BJ (cell line): Measurements from ENCODE around the gene ZNF282. TPM values are rescaled to one million over a fixed set of nuclear protein-coding genes. Genes with fewer than 3 reads are reported as not detected.

Source experiments
- CTCF ChIA-PET: fragments of 350-600 bp; formaldehyde crosslinking; extraction: SDS; loops from one replicate; lab custom pipeline; 2021; ENCODE audit warnings: antibody characterized with exemption, inconsistent platforms; lab: Yijun Ruan, JAX
- POLR2A ChIA-PET: fragments of 300-600 bp; sonication (Branson Sonifier 250); formaldehyde crosslinking; extraction: SDS; loops from one replicate; lab custom pipeline; 2021; ENCODE audit warnings: antibody characterized with exemption; lab: Charles Lee
- DNase-seq: peaks from one replicate; pipeline ENCODE4 v3.0.0-alpha.2; 2011; ENCODE audit warnings: low read depth
- H3K27me3 ChIP-seq: 2 replicates; pipeline ENCODE4 v1.6.0; 2011; ENCODE audit warnings: low read length; ENCODE audit not compliant: control insufficient read depth, insufficient read depth
- H3K36me3 ChIP-seq: 2 replicates; pipeline ENCODE4 v1.5.1; 2011; ENCODE audit warnings: low read length; ENCODE audit not compliant: control insufficient read depth, insufficient read depth
- H3K4me3 ChIP-seq: 2 replicates; pipeline ENCODE4 v1.5.1; 2011; ENCODE audit warnings: low read depth, mild to moderate bottlenecking, control low read depth, low read length
- CTCF ChIP-seq: IDR thresholded peaks from 2 replicates; pipeline ENCODE4 v1.5.1; 2011; ENCODE audit warnings: low read depth, mild to moderate bottlenecking, control low read depth, inconsistent platforms, low read length, moderate library complexity; ENCODE audit not compliant: insufficient read depth
- polyA plus RNA-seq: library from polyadenylated mRNA; depleted of rRNA; stranded (reverse); fragments of >200 nt; gene quantifications from 2 replicates; pipeline ENCODE4 v1.2.3, GENCODE V29; 2011

The ZNF282 gene
- polyA plus RNA-seq, 1 experiment = 15.2 TPM

GRCh38 chr7:149191851-149192250, 3.5 kb upstream of the ZNF282 start:
- POLR2A ChIA-PET = no interaction called here
- no peak overlapping the region for H3K4me3 ChIP-seq
- H3K36me3 ChIP-seq = no peaks in the 10 kb centered on the region
- CTCF ChIA-PET = interaction anchor here (0.6 kb wide), 1 partner anchor 27 kb away, joined by 3 read pairs; no protein-coding TSS in a partner anchor
- DNase-seq = no peak
- H3K27me3 ChIP-seq = no peaks in the 10 kb centered on the region
- TF ChIP-seq CTCF = no peak

- CTCF ChIA-PET = interaction anchor here (0.7 to 2.0 kb wide), 7 partner anchors 10 to 430 kb away, joined by 3 to 12 read pairs (median 5); partner anchors contain the start of gene ZNF212
- TF ChIP-seq CTCF = no peak
- no peaks in the 10 kb centered on the region for H3K27me3 ChIP-seq
Measured at GRCh38 chr7:149194799-149195179, 557 bp upstream of the ZNF282 start.

GRCh38 chr7:149196151-149196704, 882 bp downstream of the ZNF282 start:
- POLR2A ChIA-PET = no interaction called here
- DNase-seq = no peak
- no peaks in the 10 kb centered on the region for H3K27me3 ChIP-seq
- no peak for TF ChIP-seq CTCF
- H3K4me3 ChIP-seq = peak overlapping the region; percentile 84
- CTCF ChIA-PET = interaction anchor here (1.2 to 2.0 kb wide), 6 partner anchors 8 to 429 kb away, joined by 3 to 12 read pairs (median 5); partner anchors contain the start of gene ZNF783
- peaks cover 11% of the 10 kb centered on the region for H3K36me3 ChIP-seq

More at GRCh38 chr7:149194799-149195179, 557 bp upstream of the ZNF282 start:
- Histone ChIP-seq H3K36me3 (peaks cover 7% of the 10 kb centered on the region), H3K4me3 (peak overlapping the region; percentile 84)
- DNase-seq = no peak
- POLR2A ChIA-PET = interaction anchor here (0.5 kb wide), 1 partner anchor 95 kb away, joined by 6 read pairs; no protein-coding TSS in a partner anchor

- ChIA-PET POLR2A (no interaction called here), CTCF (interaction anchor here (1.6 to 2.0 kb wide), 3 partner anchors 8 to 71 kb away, joined by 3 to 12 read pairs (median 5); partner anchors contain the start of gene ZNF783)
- DNase-seq = no peak
Measured at GRCh38 chr7:149196705-149197171, 1.4 kb downstream of the ZNF282 start.

More at GRCh38 chr7:149196705-149197171, 1.4 kb downstream of the ZNF282 start:
- no peak for TF ChIP-seq CTCF
- H3K36me3 ChIP-seq = peaks cover 13% of the 10 kb centered on the region
- H3K4me3 ChIP-seq = peak overlapping the region; percentile 84
- H3K27me3 ChIP-seq = no peaks in the 10 kb centered on the region
